HepG2 (cell line): ENCODE data around the gene PTPRQ. TPM values are rescaled to one million over a fixed set of nuclear protein-coding genes. Genes with fewer than 3 reads are reported as not detected.

ENCODE experiments used
- BCL6 ChIP-seq: IDR thresholded peaks from 2 replicates; pipeline ENCODE4 v1.6.1; 2016; ENCODE audit warnings: missing genetic modification reagents, missing compliant biosample characterization
- RCOR2 ChIP-seq: IDR thresholded peaks from 2 replicates; pipeline ENCODE4 v1.6.1; 2016; ENCODE audit warnings: missing biosample characterization, missing genetic modification reagents
- ZNF143 ChIP-seq: sonication (generic); formaldehyde crosslinking; IDR thresholded peaks from 2 replicates; pipeline ENCODE4 v1.4.0; 2020; ENCODE audit warnings: missing genetic modification reagents
- ZNF318 ChIP-seq: sonication (generic); formaldehyde crosslinking; IDR thresholded peaks from 2 replicates; pipeline ENCODE4 v1.4.0; 2020; ENCODE audit warnings: mild to moderate bottlenecking, missing genetic modification reagents
- ZNF563 ChIP-seq: sonication (generic); formaldehyde crosslinking; IDR thresholded peaks from 2 replicates; pipeline ENCODE4 v1.8.0; 2022; ENCODE audit warnings: mild to moderate bottlenecking, moderate library complexity, missing genetic modification reagents
- ZNF577 ChIP-seq: sonication (generic); formaldehyde crosslinking; IDR thresholded peaks from 2 replicates; pipeline ENCODE4 v1.4.0; 2020; ENCODE audit warnings: mild to moderate bottlenecking, low read depth, missing genetic modification reagents, borderline replicate concordance
- polyA plus RNA-seq, 8 experiments: library from polyadenylated mRNA; depleted of rRNA in 3 of 8; stranded (reverse) in 7 of 8; unstranded in 1 of 8; fragments of >200 nt; fragmentation: Illumina TruSeq in 4 of 8; extraction: Trizol in 4 of 8; gene quantifications; 2 replicates each; pipeline versions ENCODE4 v1.2.1 to v1.2.3, GENCODE V29; 2011 to 2016; ENCODE audit warnings: low read depth in 4 of 8, missing spikeins in 1 of 8, mixed read lengths in 1 of 8; ENCODE audit not compliant: insufficient read depth in 1 of 8
- total RNA-seq, 5 experiments: library from RNA; depleted of rRNA; stranded (reverse); fragments of >200 nt; fragmentation: Illumina TruSeq; extraction: Trizol; gene quantifications; 2 replicates each; pipeline ENCODE4 v1.2.3, GENCODE V29; 2016; ENCODE audit warnings: low read depth in 1 of 5

The PTPRQ gene
- total and polyA plus RNA-seq, 2 of the 13 experiments (the other 11 are each of a cell fraction or from before 2014, with no cell fraction given), result not detected

- TF ChIP-seq ZNF318 (CRISPR knock-in tag) (no peak), ZNF143 (no peak), RCOR2 (no peak), ZNF577 (CRISPR knock-in tag) (no peak), ZNF563 (no peak), BCL6 (no peak)
- TF ChIP-seq, all 625 proteins: peak for 0
These were observed 123.4 kb downstream of the PTPRQ start (continued) for GRCh38 chr12:80567401-80567800.
